T-helper 2 cell (primary cell): ENCODE results near the gene SMIM22.
"Not testable (repeated sequence)": the region's sequence is repeated elsewhere in the genome, so short reads cannot be mapped to it uniquely, and the experiment has no call there.

Experiments used
- DNase-seq, 5 experiments: peaks; one replicate each; pipeline versions ENCODE4 v3.0.0 to v3.0.0-alpha.2; 2012 to 2022

The SMIM22 gene

DNA sequence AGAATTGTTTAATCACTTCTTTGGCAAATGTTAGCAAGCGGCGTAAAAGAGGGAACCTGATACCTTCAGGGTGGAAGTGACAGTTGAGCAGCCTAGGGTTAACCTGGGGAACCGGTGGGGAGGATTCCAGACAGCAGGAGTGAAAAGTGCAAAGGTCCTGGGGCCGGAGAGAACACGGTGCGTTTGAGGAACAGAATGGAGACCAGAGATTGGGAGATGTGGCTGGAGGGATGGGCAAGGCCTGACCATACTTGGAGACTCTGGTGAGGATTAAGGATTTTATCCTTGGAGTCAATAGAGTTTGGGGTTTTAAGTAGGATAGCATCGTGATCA is 25.9 kb upstream of the SMIM22 start:
- no peak for DNase-seq

DNA sequence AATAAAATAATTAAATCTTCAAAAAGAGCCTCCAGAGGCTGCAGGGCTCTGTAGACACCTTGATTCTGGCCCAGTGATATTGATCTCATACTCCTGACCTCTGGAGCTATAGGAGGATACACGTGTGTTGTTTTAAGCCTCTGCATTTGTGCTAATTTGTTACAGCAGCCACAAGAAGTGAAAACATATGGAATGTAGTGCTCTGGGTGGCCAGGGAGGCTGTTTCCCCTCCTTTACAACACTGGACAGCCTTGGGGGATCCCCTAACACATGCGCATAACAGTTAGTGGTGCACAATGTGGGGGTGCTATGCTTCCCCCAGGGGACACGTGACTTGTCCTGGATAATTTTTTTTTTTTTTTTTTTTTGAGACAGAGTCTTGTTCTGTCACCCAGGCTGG is 23.5 kb upstream of the SMIM22 start:
- no peak for DNase-seq

GRCh38 chr16:4772351-4772750 is 22.8 kb upstream of the SMIM22 start:
- DNase-seq = no peak

- no peak for DNase-seq
These were observed 20.2 kb upstream of the SMIM22 start for GRCh38 chr16:4775005-4775404.

- DNase-seq = no peak
These were observed 18.9 kb upstream of the SMIM22 start for GRCh38 chr16:4776141-4776705.

GRCh38 chr16:4777339-4778049 is 17.7 kb upstream of the SMIM22 start:
- no peak for DNase-seq

DNA sequence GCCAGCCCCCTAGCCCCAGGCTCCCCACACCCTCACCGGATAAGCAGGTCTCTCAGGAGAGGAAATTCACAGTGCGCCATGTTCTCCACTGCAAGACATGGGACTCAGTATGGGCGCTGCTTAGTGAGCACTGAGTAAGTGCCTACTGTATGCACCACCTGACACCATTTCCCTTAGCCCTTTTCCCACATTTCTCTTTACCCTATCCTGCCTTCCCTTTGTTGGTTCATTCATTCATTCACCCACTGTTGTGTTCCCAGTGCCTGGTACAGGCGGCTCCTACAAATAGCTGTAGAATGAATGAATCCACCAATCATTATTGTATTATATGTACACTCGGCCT is 17.1 kb upstream of the SMIM22 start:
- DNase-seq = no peak

- DNase-seq = no peak
These were observed 14.9 kb upstream of the SMIM22 start for GRCh38 chr16:4780235-4780634.

GRCh38 chr16:4783251-4783950 is 11.8 kb upstream of the SMIM22 start:
- no peak for DNase-seq

DNA sequence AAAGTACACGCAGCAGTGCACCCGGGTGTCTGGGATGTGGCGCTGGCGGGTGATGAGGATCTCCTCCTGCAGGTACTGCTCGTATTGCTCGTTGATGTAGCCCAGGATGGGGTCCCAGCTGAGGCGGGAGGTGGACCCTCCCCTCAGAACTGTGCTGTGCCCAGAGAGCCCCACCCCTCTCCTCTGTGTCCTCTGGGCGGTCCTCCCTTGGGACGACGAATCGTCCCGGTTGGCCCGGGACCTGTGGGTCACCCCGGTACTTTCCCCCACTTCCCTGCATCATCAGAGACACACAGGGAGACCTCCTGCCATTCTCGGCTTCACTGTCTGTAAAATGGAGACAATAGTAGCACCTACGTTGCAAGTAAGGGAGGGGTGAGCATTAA is 11.2 kb upstream of the SMIM22 start:
- no peak for DNase-seq

DNA sequence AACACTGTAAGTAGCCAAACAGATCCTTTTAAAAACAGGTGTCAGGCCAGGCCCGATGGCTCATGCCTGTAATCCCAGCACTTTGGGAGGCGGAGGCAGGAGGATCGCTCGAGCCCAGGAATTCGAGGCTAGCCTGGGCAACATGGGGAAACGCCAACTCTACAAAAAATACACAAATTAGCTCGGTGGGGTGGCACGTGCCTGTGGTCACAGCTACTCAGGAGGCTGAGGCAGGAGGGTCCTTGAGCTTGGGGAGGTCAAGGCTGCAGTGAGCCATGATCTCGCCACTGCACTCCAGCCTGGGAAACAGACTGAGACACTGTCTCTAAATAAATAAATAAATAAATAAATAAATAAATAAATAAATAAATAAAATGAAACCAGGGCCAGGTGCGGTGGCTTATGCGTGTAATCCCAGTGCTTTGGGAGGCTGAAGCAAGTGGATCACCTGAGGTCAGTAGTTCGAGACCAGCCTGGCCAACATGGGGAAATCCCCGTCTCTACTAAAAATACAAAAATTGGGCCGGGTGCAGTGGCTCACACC is 10.7 kb upstream of the SMIM22 start:
- DNase-seq = not testable (repeated sequence)

GRCh38 chr16:4785758-4786433 is 9.3 kb upstream of the SMIM22 start:
- DNase-seq = no peak

DNA sequence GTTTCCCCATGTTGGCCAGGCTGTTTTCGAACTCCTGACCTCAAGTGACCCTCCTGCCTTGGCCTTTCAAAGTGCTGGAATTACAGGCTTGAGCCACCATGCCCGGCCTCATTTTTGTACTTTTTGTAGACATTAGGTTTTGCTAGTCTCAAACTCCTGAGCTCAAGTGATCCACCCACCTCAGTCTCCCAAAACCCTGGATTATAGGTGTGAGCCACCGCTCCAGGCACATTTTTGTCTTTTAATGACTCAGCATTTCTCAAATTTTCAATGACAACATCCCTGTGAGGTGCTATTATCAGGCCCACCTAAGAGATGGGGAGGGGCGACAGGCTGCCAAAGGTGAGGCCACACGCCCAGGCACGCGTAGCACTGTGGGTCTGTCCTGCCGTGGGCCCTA is 8.1 kb upstream of the SMIM22 start:
- no peak for DNase-seq

GRCh38 chr16:4787627-4788482 is 7.3 kb upstream of the SMIM22 start, which contains the start of gene SEPTIN12:
TSS of gene SEPTIN12 (minus strand) at chr16:4788345. CDS start at chr16:4787645, 700 bp downstream.
- DNase-seq = no peak

DNA sequence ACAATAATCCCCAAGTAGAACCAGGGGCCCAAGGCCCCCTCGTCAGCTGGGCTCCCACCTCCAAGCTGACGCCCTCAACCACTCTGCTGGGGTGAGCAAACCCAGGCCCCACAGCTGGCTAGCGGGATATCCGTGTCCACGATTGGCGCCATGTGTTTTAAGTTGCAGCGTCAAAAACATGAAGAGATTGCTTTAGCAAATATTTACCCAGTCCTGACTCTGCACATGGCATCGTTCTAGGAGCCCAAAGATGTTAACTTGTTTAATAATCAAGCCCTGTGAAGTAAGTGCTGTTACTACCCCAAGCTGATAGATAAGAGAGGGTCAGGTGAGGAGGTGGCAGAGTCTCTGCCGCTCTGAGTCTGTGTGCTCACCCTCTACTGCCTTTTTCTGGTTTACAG is 6.7 kb upstream of the SMIM22 start:
- no peak for DNase-seq

- no peak for DNase-seq
These were observed 6.3 kb upstream of the SMIM22 start for GRCh38 chr16:4788910-4789309.

DNA sequence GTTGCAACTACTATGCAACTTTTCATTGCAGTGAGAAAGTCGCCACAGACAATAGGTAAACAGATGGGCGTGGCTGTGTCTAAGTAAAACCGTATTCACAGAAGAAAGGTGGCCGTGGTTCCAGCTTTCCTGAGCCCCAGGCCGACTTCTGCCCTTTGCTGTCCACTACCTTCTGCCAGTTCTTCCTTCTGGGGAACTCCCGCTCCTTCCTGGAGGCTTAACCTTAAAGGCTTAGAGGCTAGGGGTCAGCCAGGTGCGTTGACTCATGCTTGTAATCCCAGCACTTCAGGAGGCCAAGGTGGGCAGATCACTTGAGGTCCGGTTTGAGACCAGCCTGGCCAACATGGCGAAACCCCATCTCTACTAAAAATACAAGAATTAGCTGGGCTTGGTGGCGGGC is 4.9 kb upstream of the SMIM22 start:
- no peak for DNase-seq

DNA sequence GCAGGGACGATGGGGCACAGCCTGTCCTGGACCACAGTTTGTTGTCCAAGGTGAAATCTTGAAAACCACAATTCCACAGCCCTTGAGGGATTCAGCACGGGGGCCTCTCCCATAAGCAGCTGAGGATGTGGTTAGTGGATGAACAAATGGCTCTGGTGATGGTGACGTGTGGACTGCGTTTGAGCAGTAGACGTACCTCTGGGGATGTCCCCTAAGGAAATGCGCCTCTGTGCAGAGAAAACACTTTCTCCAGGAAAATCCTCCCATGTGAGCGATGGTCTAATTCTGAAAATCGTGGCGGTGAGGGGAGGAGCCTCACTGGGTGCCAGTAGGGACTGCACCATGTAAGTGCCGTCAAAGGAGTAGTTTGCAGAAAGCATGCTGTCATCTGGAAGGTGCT is 4.3 kb upstream of the SMIM22 start:
- no peak for DNase-seq

- no peak for DNase-seq
These were observed 2.1 kb upstream of the SMIM22 start for GRCh38 chr16:4792951-4793513.

DNA sequence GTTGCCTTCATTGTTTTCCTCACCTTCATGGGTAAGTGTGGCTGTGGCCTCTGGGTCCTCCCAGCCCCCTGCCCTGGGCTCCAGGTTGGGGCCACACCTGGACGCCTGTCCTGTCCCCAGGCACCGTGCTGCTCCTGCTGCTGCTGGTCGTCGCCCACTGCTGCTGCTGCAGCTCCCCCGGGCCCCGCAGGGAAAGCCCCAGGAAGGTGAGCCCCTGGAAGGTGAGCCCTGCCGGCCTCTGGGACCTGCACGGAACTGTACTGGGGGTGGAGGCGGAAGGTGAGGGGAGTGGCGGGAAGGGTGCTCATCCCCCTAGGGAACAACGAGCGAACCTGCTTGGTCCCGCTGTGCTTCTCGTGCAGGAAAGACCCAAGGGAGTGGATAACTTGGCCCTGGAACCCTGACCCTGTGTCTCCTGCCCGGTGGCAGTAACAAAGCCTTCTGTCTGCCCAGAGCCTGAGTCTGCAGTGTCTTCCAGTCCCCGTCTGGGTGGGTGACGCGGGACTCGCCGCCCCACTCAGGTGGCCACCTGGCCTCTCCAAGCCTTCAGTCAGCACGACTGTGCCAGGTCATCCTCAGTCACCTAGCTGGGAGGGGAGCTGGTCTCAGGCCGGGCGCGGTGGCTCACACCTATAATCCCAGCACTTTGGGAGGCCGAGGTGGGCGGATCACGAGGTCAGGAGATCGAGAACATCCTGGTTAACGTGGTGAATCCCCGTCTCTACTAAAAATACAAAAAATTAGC is 831 bp downstream of the SMIM22 start:
- DNase-seq = no peak
